Astrocyte of the spinal cord (primary cell): ENCODE measurements around the gene SMTN.
A peak's percentile ranks its signal among the peaks of the same experiment; 100 is the strongest.

Source experiments
- DNase-seq: peaks from one replicate; pipeline ENCODE4 v3.0.0; 2011; ENCODE audit warnings: low read depth, low spot score
- H3K4me3 ChIP-seq: 2 replicates; pipeline ENCODE4 v1.5.1; 2011; ENCODE audit warnings: low read depth, mild to moderate bottlenecking, low read length, moderate library complexity
- in situ Hi-C: cut with HindIII; loops from 2 replicates; pipeline ENCODE4 v1.10.0; 2017; ENCODE audit warnings: low sequenced_read_pairs
- TF ChIP-seq, protein P1 (sequence below): IDR thresholded peaks from 2 replicates; pipeline ENCODE4 v1.5.1; 2012; ENCODE audit warnings: low read depth, mild to moderate bottlenecking, low read length, inconsistent platforms

SMTN gene

GRCh38 chr22:31083377-31083768, 2.3 kb downstream of the SMTN start:
- H3K4me3 ChIP-seq = no peak overlapping the region
- in situ Hi-C loops = no loop called here
- TF ChIP-seq, protein P1, sequence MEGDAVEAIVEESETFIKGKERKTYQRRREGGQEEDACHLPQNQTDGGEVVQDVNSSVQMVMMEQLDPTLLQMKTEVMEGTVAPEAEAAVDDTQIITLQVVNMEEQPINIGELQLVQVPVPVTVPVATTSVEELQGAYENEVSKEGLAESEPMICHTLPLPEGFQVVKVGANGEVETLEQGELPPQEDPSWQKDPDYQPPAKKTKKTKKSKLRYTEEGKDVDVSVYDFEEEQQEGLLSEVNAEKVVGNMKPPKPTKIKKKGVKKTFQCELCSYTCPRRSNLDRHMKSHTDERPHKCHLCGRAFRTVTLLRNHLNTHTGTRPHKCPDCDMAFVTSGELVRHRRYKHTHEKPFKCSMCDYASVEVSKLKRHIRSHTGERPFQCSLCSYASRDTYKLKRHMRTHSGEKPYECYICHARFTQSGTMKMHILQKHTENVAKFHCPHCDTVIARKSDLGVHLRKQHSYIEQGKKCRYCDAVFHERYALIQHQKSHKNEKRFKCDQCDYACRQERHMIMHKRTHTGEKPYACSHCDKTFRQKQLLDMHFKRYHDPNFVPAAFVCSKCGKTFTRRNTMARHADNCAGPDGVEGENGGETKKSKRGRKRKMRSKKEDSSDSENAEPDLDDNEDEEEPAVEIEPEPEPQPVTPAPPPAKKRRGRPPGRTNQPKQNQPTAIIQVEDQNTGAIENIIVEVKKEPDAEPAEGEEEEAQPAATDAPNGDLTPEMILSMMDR = no peak
- no peak for DNase-seq

GRCh38 chr22:31083923-31084810, 3.0 kb downstream of the SMTN start:
- DNase-seq = no peak
- in situ Hi-C loops = no loop called here

DNA sequence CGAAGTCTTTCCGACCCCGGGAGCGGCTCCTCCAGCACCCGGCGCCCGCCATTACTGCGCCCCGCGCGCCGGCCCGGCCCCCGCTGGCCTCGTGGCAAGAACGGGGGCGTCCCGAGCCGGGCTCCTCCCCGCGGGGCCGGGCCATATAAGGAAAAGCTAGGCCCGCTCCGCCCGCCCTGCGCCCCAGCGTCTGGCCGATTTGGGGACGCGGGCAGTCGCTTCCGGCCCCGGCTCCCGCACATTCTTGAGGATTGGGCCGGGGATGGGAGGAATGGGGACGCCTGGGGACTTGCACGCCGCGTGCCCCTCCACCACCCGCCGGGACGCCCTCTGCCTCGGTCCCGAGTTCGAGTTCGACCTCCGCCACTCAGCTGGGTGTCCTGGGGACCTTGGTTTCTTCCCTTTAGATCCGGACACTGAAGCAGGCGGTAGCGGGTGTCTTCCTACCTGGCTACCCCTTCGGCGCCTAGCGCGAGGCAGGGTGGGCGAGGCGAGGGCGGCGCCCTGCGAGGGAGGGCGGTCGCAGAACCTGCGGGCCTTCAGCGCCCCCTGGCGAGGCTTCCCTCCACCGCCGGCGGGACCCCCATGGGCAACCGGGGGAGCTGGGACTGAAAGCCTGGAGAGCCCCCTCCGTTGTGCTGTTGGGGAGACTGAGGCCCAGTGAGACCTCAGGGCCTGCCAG, 3.8 kb downstream of the SMTN start:
- H3K4me3 ChIP-seq = peak overlapping the region; percentile 66
- DNase-seq = peak; percentile 82
- in situ Hi-C loops = no loop called here
- TF ChIP-seq, protein P1 = peak; percentile 80

More at GRCh38 chr22:31083923-31084810, 3.0 kb downstream of the SMTN start:
- peak overlapping the region; percentile 66 for H3K4me3 ChIP-seq
- TF ChIP-seq, protein P1 = no peak

DNA sequence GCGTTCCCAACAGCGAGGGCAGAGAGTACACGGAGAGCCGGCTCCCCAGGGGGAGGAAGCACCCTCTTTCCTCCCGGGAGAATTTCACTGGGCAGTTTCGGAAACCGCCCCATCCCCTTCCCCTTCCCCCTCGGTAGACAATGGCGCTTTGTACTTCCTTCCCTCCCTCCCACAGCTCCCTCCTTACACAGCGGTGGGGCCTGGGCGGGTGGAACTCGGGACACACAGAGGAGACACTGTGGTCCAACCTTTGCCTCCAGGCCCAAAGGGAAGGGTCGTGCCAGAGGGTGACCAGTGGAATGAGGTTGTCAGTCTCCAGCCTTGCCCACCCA, 4.3 kb downstream of the SMTN start:
- in situ Hi-C loops = no loop called here
- TF ChIP-seq, protein P1 = no peak
- DNase-seq = no peak
- H3K4me3 ChIP-seq = peak overlapping the region; percentile 66

GRCh38 chr22:31085928-31086327, 4.8 kb downstream of the SMTN start:
- in situ Hi-C loops = no loop called here
- TF ChIP-seq, protein P1 = no peak
- no peak overlapping the region for H3K4me3 ChIP-seq
- DNase-seq = no peak

GRCh38 chr22:31086703-31087330, 5.7 kb downstream of the SMTN start:
- in situ Hi-C loops = no loop called here
- TF ChIP-seq, protein P1 = no peak
- no peak for DNase-seq
- H3K4me3 ChIP-seq = no peak overlapping the region
